ENCODE data around the gene SPEF1. TPM values are rescaled to one million over a fixed set of nuclear protein-coding genes. Genes with fewer than 3 reads are reported as not detected.

Gene SPEF1
- total and polyA plus RNA-seq, 10 of the 15 experiments (the other 5 are each of a cell fraction or from before 2014, with no cell fraction given): 0.12 TPM; not detected in 9

DNA sequence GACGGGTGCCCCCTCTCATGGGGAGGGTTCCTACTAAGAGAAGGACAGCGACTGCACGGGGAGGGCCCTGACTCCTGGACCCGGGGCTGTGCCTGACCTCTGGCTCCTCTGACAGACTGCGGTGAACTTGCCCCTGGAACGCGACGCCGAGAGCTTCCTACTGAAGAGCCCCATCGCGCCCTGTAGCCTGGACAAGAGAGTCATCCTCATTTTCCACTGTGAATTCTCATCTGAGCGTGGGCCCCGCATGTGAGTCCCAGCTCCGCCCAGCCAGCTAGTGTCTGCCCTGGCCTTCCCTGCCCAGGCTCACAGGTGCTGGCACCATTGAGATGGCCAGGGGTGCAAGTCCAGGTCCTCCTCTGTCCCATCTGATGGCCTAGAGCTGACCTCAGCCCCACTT lies 22.0 kb upstream of the SPEF1 start:
- Histone ChIP-seq H3K4me2 (ENCODE audit: control insufficient read depth, insufficient read depth) (no peak overlapping the region), H3K9ac (ENCODE audit: control insufficient read depth, insufficient read depth, low read length) (no peak overlapping the region)
- TF ChIP-seq PAX8 (IDR thresholded peaks at IDR 0.05): no peak
- no peak for TF ChIP-seq WRNIP1 (IDR thresholded peaks at IDR 0.05; ENCODE audit: borderline replicate concordance, low read depth, low read length)
- TF ChIP-seq, protein P1, sequence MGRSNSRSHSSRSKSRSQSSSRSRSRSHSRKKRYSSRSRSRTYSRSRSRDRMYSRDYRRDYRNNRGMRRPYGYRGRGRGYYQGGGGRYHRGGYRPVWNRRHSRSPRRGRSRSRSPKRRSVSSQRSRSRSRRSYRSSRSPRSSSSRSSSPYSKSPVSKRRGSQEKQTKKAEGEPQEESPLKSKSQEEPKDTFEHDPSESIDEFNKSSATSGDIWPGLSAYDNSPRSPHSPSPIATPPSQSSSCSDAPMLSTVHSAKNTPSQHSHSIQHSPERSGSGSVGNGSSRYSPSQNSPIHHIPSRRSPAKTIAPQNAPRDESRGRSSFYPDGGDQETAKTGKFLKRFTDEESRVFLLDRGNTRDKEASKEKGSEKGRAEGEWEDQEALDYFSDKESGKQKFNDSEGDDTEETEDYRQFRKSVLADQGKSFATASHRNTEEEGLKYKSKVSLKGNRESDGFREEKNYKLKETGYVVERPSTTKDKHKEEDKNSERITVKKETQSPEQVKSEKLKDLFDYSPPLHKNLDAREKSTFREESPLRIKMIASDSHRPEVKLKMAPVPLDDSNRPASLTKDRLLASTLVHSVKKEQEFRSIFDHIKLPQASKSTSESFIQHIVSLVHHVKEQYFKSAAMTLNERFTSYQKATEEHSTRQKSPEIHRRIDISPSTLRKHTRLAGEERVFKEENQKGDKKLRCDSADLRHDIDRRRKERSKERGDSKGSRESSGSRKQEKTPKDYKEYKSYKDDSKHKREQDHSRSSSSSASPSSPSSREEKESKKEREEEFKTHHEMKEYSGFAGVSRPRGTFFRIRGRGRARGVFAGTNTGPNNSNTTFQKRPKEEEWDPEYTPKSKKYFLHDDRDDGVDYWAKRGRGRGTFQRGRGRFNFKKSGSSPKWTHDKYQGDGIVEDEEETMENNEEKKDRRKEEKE (IDR thresholded peaks at IDR 0.05): no peak
- TF ChIP-seq KLF5 (IDR thresholded peaks at IDR 0.05; ENCODE audit: partially characterized antibody): no peak
- no peak for TF ChIP-seq TBL1XR1 (IDR thresholded peaks at IDR 0.05; ENCODE audit: low read depth, low read length)
- TF ChIP-seq, protein P2, sequence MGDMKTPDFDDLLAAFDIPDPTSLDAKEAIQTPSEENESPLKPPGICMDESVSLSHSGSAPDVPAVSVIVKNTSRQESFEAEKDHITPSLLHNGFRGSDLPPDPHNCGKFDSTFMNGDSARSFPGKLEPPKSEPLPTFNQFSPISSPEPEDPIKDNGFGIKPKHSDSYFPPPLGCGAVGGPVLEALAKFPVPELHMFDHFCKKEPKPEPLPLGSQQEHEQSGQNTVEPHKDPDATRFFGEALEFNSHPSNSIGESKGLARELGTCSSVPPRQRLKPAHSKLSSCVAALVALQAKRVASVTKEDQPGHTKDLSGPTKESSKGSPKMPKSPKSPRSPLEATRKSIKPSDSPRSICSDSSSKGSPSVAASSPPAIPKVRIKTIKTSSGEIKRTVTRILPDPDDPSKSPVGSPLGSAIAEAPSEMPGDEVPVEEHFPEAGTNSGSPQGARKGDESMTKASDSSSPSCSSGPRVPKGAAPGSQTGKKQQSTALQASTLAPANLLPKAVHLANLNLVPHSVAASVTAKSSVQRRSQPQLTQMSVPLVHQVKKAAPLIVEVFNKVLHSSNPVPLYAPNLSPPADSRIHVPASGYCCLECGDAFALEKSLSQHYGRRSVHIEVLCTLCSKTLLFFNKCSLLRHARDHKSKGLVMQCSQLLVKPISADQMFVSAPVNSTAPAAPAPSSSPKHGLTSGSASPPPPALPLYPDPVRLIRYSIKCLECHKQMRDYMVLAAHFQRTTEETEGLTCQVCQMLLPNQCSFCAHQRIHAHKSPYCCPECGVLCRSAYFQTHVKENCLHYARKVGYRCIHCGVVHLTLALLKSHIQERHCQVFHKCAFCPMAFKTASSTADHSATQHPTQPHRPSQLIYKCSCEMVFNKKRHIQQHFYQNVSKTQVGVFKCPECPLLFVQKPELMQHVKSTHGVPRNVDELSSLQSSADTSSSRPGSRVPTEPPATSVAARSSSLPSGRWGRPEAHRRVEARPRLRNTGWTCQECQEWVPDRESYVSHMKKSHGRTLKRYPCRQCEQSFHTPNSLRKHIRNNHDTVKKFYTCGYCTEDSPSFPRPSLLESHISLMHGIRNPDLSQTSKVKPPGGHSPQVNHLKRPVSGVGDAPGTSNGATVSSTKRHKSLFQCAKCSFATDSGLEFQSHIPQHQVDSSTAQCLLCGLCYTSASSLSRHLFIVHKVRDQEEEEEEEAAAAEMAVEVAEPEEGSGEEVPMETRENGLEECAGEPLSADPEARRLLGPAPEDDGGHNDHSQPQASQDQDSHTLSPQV (IDR thresholded peaks at IDR 0.05): no peak
- no peak for TF ChIP-seq FOXK2 (IDR thresholded peaks at IDR 0.05)
- TF ChIP-seq, protein P3, sequence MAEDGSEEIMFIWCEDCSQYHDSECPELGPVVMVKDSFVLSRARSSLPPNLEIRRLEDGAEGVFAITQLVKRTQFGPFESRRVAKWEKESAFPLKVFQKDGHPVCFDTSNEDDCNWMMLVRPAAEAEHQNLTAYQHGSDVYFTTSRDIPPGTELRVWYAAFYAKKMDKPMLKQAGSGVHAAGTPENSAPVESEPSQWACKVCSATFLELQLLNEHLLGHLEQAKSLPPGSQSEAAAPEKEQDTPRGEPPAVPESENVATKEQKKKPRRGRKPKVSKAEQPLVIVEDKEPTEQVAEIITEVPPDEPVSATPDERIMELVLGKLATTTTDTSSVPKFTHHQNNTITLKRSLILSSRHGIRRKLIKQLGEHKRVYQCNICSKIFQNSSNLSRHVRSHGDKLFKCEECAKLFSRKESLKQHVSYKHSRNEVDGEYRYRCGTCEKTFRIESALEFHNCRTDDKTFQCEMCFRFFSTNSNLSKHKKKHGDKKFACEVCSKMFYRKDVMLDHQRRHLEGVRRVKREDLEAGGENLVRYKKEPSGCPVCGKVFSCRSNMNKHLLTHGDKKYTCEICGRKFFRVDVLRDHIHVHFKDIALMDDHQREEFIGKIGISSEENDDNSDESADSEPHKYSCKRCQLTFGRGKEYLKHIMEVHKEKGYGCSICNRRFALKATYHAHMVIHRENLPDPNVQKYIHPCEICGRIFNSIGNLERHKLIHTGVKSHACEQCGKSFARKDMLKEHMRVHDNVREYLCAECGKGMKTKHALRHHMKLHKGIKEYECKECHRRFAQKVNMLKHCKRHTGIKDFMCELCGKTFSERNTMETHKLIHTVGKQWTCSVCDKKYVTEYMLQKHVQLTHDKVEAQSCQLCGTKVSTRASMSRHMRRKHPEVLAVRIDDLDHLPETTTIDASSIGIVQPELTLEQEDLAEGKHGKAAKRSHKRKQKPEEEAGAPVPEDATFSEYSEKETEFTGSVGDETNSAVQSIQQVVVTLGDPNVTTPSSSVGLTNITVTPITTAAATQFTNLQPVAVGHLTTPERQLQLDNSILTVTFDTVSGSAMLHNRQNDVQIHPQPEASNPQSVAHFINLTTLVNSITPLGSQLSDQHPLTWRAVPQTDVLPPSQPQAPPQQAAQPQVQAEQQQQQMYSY (CRISPR knock-in tag; IDR thresholded peaks at IDR 0.05): no peak
- no peak for TF ChIP-seq ESRRA (IDR thresholded peaks at IDR 0.05; ENCODE audit: low read length)
- no peak for TF ChIP-seq BRCA1 (IDR thresholded peaks at IDR 0.05; ENCODE audit: low read depth, low read length)

More for the DNA sequence above, 22.0 kb upstream of the SPEF1 start:
- in situ Hi-C loops (cut with MboI) (no loop called here), intact Hi-C loops (cut with micrococcal nuclease; ENCODE audit: unreplicated experiment) (no loop called here)
- FAIRE-seq (no peak), DNase-seq (ENCODE audit: low read depth, low spot score) (no peak), ATAC-seq (no peak)
- H2AFZ ChIP-seq (ENCODE audit: control insufficient read depth, low read depth, low read length): no peak overlapping the region
- peaks cover 7% of the 10 kb centered on the region for H3K79me2 ChIP-seq (ENCODE audit: control insufficient read depth, insufficient read depth, low read length)
- H3K4me3 ChIP-seq: no peak overlapping the region
- ChIA-PET POLR2A (no interaction called here), CTCF (no interaction called here), RAD21 (ENCODE audit: unreplicated experiment) (interaction anchor here (0.7 kb wide), 1 partner anchor 18 kb away, joined by 3 read pairs; no protein-coding TSS in a partner anchor), SMC1A (ENCODE audit: uncharacterized antibody, unreplicated experiment) (no interaction called here)
- H3K36me3 ChIP-seq (ENCODE audit: control insufficient read depth in 2 of 2, insufficient read depth in 2 of 2, low read length in 1 of 2): peaks cover 23 to 28% of the 10 kb centered on the region in 2 experiments
- 96% methylated on average over 14 of the region's 14 CpGs for WGBS (ENCODE audit: insufficient coverage, insufficient replicate concordance, low lambda C conversion rate, missing lambda C conversion rate)
- H3K27me3 ChIP-seq (replicated peaks in 1 of 2; ENCODE audit: control insufficient read depth in 2 of 2, insufficient read depth in 2 of 2, low read length in 1 of 2): no peaks in the 10 kb centered on the region
- H3K4me1 ChIP-seq (ENCODE audit: control insufficient read depth, insufficient read depth, low read length): peaks cover 32% of the 10 kb centered on the region
- no peak overlapping the region for H3K27ac ChIP-seq (ENCODE audit: control insufficient read depth, insufficient read depth)
- no peaks in the 10 kb centered on the region for H4K20me1 ChIP-seq (ENCODE audit: control insufficient read depth, insufficient read depth)
- no peaks in the 10 kb centered on the region for H3K9me3 ChIP-seq (replicated peaks; ENCODE audit: control insufficient read depth, insufficient read depth, low read length)
- no TSS peak for BruUV-seq (replicated peaks)
